GM19467 (cell line): ENCODE data around the gene PRKAG2.
A peak's percentile ranks its signal among the peaks of the same experiment; 100 is the strongest.
"Not testable (repeated sequence)": the region's sequence is repeated elsewhere in the genome, so short reads cannot be mapped to it uniquely, and the experiment has no call there.

ENCODE experiments used
- ATAC-seq: cut with Tn5 transposase; IDR thresholded peaks from one replicate; pipeline ENCODE4 v1.9.1; 2021; ENCODE audit warnings: mild to moderate bottlenecking, moderate library complexity; ENCODE audit not compliant: unreplicated experiment

PRKAG2 gene

GRCh38 chr7:151542606-151543130 lies 334.2 kb downstream of the PRKAG2 start:
- ATAC-seq: no peak

- ATAC-seq: no peak
Observed at GRCh38 chr7:151541709-151542499, 335.0 kb downstream of the PRKAG2 start.

- ATAC-seq: no peak
Observed at GRCh38 chr7:151540146-151540545, 336.8 kb downstream of the PRKAG2 start.

- ATAC-seq: no peak
Observed at GRCh38 chr7:151539088-151539671, 337.7 kb downstream of the PRKAG2 start.

- ATAC-seq: no peak
Observed at GRCh38 chr7:151537818-151538561, 338.9 kb downstream of the PRKAG2 start.

GRCh38 chr7:151536178-151536577 lies 340.7 kb downstream of the PRKAG2 start:
- not testable (repeated sequence) for ATAC-seq

GRCh38 chr7:151529842-151530241 lies 347.1 kb downstream of the PRKAG2 start:
- ATAC-seq: no peak

- no peak for ATAC-seq
Observed at GRCh38 chr7:151524845-151525244, 352.1 kb downstream of the PRKAG2 start.

- ATAC-seq: no peak
Observed at GRCh38 chr7:151524331-151524730, 352.6 kb downstream of the PRKAG2 start.

GRCh38 chr7:151520419-151521261 lies 356.3 kb downstream of the PRKAG2 start:
- peak; percentile 0 for ATAC-seq

GRCh38 chr7:151519765-151520418 lies 357.0 kb downstream of the PRKAG2 start, which contains the start of gene RHEB:
Gene RHEB (minus strand): TSS chr7:151519895. CDS start chr7:151519511, 384 bp downstream.
- ATAC-seq: peak; percentile 74

GRCh38 chr7:151518947-151519764 lies 357.8 kb downstream of the PRKAG2 start:
- peak; percentile 38 for ATAC-seq

GRCh38 chr7:151518105-151518946 lies 358.6 kb downstream of the PRKAG2 start:
- ATAC-seq: no peak

GRCh38 chr7:151517601-151518104 lies 359.3 kb downstream of the PRKAG2 start:
- ATAC-seq: no peak

- ATAC-seq: no peak
Observed at GRCh38 chr7:151515276-151515565, 361.7 kb downstream of the PRKAG2 start.

GRCh38 chr7:151514461-151515275 lies 362.2 kb downstream of the PRKAG2 start:
- ATAC-seq: no peak

- no peak for ATAC-seq
Observed at GRCh38 chr7:151513133-151513532, 363.8 kb downstream of the PRKAG2 start.
